G401 (cell line): Measurements from ENCODE around the gene MARCHF6. TPM values are rescaled to one million over a fixed set of nuclear protein-coding genes. Genes with fewer than 3 reads are reported as not detected.

Experiments
- DNase-seq: peaks from one replicate; pipeline ENCODE4 v3.0.0-alpha.2; 2015; ENCODE audit warnings: low spot score
- in situ Hi-C: cut with HindIII; loops from 2 replicates; pipeline ENCODE4 v1.10.0; 2016; ENCODE audit warnings: low sequenced_read_pairs, mixed read lengths
- total RNA-seq: library from RNA; depleted of rRNA; stranded (reverse); fragments of >200 nt; shearing (Covaris generic); gene quantifications from 2 replicates; pipeline ENCODE4 v1.2.3, GENCODE V29; 2014

MARCHF6 gene
- total RNA-seq, 1 experiment from 2014 or later: 40.8 TPM

DNA sequence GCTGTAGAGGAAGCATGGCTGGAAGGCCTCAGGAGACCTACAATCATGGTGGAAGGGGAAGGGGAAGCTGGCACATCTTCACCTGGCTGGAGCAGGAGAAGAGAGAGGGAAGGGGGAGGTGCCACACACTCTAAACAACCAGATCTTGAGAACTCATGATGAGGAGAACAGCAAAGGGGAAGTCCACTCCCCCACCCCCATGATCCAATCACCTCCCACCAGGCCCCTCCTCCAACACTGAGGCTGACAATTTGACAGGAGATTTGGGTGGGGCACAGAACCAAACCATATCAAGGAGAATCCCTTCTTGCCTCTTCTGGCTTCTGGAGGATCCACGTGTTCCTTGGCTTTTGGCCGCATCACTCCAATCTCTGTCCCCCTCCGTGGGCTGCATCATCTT, 32.7 kb upstream of the MARCHF6 start:
- in situ Hi-C loops: no loop called here
- no peak for DNase-seq

DNA sequence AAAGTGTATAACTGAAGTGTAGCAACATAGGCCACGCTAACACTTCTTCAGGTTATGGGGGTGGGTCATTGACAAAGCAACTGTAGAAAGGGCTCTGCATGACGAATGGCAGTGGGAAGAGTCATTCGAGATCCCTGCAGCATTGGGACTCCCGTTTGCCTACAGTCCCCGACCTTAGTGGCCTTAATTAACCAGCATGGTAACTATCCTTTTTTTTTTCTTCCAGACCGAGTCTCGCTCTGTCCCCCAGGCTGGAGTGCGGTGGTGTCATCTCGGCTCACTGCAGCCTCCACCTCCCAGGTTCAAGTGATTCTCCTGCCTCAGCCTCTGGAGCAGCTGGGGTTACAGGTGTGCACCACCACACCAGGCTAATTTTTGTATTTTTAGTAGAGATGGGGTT, 31.6 kb upstream of the MARCHF6 start:
- in situ Hi-C loops: no loop called here
- no peak for DNase-seq

DNA sequence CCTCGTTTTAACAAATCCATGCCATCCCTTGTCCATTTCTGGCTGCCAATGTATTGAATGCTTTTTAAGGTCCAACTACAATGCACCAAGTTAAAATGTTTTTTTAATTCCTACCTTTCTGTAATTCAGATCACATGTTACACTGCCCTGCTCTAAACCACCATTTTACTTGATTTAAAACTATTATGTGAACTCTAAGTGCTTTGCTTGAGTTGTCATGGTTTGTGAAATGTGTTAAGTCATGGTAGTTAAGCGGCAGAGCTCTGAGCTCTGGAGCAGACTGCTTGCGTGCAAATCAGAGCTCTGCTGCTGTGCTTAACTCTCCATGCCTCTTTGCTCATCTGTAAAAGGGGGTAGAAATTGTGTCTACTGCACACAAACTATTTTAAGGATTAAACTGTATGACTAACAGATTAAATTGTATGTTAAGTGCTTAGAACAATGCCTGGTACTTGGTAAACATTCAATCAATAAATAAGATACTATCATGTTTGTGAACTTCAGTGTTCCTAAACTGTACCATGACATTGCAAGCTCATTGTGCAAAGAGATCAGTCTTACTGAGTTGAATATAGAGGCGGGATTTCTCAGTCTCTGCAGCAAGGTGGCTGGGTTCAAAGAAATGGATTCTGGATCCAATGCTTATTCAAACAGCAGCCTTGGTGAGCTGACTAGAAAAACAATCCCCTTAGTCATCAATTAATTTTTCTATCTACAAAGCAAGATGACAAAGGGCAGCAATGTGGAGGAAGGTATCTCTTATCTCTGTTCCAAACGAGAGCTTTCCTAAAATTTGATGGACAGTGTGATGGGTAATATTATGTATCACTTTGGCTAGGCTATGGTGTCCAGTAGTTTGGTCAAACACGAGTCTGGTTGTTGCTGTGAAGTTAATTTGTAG, 29.7 kb upstream of the MARCHF6 start:
- DNase-seq: no peak
- in situ Hi-C loops: no loop called here

DNA sequence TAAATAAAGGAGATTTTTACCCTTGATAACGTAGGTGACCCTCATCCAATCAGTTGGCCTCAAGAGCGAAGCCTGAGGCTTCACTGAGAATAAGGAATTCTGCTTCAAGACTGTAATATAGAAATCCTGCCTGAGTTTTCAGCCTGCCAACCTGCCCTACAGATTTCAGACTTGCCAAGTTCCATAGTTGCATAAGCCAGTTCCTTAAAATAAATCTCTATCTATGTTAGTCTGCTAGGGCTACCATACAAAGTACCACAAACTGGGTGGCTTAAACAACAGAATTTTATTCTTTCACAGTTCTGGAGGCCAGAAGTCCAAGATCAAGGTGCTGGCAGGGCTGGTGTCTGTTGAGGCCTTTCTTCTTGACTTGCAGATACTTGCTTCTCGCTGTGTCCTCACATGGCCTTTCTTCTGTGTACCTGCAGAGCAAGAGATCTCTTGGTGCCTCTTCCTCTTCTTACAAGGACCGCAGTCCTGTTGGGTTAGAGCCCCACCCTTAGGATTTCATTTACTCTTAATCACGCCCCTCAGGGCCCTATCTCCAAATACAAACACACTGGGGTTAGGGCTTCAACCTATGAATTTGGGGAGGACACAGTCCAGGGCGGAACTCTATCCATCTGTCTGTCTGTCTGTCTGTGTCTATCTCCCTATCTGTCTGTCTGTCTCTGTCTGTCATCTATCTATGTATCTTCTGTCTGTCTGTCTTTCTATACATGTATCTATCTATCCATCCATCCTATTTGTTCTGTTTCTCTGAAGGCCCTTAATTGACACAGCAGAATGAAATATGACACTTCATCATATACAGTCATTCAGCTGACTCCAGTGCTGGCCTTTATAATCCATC, 28.8 kb upstream of the MARCHF6 start:
- DNase-seq: no peak
- in situ Hi-C loops: no loop called here

DNA sequence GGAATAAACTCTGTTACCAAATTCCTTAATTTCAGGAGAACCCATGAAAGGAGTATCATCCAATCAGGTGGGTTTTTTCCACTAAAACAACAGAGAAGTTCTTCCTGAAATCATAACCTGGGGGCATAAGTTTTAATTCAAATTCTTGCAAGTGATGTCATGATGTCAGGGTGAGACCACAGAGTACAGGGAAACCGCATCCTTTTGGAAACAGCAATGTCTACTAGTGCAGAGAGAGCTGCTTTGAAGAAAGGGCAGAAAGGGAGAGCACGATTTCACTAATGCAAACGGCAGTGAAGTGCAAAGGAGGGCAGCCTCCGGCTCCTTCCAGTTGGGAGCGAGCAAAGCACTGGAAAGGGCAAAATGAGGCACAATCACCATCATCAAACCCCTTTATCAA, 25.2 kb upstream of the MARCHF6 start:
- no peak for DNase-seq
- in situ Hi-C loops: no loop called here

DNA sequence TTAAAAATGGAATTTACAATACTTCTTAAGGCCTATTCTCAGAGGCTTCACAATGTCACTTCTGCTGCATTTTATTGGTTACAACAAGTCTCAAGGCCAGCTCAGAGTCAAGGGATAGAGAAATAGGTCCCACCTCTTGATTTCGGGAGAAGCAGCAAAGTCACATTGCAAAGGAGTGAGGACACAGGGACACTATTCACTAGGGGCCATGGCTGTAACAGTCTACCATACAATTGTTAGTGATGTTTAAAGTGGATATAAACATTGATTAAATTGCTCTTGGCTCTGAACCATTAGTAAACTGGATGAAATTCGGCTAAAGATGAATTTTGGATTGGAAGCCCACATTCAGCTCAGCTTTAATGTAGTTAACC, 24.1 kb upstream of the MARCHF6 start:
- in situ Hi-C loops: no loop called here
- DNase-seq: no peak

DNA sequence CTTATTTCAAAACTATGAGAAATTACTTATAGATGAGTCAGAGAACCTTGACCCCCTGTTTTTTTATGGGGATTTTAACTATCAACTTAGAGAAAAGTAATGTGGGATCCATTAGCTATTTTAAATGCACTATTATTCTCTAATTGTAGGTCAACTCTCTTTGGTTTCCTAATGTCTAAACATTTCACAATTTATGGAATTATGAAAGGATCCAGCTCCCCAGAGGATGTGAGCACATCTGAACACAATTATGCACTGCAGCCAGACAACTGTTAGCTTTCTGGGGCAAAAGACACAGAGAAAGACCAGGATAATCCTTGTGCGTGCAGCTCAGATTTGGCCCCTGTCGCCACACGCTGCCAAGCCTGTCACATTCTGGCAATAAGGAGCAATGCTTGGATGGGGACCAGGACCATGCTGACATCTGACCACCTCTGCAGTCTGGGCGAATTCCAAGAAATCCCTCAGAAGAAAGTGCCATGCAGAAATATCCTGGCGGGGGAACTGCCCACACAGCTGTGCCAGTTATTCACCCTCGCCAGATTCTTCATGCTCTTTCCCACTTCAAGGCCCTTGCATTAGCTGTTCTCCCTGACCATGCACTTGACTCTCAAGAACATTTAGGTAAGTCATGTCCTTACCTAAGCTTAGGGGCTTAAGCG, 23.5 kb upstream of the MARCHF6 start:
- no peak for DNase-seq

DNA sequence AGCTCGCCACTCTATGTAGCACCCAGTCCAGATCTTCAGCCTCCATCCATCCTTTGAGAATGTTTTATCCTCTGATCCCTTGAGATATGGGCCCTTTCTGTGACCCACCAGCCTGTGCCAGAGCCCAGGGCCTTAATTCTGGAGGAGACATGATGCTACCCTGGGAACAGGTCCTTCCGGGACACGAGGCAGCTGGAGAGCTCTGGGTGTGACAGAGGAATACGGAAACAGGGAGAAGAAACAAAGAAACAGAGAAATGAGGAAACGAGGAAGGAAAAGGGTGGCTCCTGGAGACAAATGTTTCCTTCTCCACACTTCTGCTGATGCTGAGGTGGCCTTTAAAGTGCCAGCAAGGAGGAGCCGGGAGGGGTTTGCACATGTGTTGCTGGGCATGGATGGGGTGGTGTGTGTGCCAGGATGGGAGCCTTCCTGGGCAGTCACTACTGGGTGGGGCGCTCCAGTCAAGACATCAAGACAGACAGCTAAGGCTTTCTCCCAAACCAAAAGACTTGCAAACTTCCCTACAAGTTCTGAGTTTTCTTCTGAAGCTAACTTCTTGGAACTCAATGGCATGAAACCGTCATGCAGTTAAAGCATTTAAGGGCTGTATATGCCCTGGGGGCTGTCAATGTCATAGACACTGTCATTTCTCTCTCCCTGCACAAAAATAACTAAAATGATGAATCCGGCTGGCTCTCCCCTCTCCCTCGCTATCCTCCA, 22.8 kb upstream of the MARCHF6 start:
- DNase-seq: no peak
- in situ Hi-C loops: no loop called here

More for the DNA sequence above, 23.5 kb upstream of the MARCHF6 start:
- in situ Hi-C loops: no loop called here

DNA sequence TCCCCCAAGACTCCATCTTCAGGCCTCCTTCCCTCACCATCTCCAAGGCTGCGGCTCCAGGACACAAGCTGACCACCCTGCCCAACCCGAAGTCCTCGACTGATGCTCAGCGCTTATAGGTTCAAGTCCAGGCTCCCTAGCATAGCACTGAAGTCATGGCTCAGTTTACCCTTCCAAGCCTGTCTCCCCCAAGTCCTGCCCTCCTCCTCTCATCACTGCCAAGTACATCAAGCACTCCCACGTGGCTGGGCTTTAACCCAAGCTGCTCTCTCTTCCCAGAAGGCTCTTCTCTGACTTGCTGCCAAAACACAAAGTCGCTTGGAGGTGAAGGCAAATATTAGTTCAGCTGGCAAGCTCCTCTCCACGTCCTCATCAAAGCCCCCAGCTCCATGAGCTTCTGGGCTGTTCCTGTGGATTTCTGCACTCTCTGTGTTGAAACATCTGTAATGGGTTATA, 22.1 kb upstream of the MARCHF6 start:
- peak; percentile 47 for DNase-seq
- in situ Hi-C loops: no loop called here

DNA sequence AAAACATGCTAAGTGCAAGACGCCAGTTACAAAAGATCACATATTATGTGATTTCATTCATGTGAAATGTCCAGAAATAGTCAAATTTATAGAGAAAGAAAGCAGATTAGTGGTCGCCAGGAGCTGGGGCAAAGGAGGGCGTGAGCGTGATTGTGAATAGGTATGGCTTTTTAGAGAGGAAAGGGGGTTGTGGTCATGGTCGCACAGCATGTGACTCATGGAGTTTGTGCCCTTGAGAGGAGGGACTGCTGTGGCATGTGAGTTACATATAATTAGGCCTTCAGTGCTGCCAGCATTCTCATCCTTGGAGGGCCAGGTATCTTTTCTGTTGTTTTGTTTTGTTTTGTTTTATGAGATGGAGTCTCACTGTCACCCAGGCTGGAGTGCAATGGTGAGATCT, 21.2 kb upstream of the MARCHF6 start:
- DNase-seq: no peak
- in situ Hi-C loops: no loop called here

DNA sequence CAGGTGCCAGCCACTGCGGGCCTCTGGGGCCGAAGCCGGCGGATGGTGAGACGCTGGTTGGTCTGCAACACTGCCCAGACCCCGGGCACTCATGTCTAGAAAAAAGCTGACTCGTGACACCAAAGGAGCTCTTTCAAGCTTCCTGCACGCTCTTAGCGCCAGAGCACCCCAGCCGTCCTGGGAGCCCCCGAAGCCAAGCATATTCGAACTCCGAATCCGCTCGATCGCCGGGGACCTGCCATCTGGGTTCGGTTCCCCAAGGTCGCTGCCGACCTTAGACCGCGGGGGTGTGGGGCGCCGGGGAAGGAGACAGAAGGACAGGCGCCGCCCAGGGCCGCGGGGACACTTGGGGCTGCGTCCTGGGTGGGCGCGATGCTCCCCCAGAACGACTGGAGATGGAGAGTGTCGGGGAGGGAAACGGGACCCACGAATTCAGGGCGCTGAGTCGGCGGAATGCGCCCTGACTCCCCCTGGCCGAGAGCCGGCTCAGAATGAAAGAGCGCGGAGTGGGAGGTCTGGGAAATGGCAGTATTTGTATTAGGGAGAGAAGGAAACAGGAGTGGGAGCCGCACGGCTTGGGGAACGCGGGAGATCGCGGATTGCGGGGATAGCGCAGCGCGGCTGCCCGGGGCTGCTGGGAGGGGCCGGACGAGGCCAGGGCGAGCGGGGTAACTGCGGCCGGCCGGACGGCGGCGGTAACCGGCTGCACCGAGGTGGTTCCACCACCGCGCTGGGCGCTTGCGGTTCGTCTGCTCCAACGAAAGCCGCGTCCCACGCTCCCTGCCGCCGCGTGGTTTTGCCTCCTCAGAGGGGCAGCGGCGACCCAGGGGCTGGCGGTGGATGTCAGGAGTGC, 20.1 kb upstream of the MARCHF6 start:
- in situ Hi-C loops: no loop called here
- peak; percentile 44 for DNase-seq

DNA sequence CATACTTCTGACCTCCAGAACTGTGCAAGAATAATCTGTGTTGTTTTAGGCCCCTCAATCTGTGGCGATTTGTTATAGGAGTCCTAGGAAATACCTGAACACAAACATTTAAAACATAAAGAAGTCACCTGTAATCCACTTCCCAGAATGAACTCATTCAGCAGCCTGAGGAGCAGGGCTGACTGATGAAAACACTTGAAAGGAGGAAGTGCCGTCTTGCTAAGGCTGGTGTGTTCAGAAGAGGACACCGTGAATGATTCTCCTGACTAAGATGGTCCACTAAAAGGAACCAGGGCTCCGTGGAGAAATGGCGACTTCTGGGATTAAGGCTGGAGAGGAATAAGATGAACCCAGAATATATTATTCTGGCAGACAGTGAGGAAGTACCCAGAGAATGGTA, 18.7 kb upstream of the MARCHF6 start:
- no peak for DNase-seq

DNA sequence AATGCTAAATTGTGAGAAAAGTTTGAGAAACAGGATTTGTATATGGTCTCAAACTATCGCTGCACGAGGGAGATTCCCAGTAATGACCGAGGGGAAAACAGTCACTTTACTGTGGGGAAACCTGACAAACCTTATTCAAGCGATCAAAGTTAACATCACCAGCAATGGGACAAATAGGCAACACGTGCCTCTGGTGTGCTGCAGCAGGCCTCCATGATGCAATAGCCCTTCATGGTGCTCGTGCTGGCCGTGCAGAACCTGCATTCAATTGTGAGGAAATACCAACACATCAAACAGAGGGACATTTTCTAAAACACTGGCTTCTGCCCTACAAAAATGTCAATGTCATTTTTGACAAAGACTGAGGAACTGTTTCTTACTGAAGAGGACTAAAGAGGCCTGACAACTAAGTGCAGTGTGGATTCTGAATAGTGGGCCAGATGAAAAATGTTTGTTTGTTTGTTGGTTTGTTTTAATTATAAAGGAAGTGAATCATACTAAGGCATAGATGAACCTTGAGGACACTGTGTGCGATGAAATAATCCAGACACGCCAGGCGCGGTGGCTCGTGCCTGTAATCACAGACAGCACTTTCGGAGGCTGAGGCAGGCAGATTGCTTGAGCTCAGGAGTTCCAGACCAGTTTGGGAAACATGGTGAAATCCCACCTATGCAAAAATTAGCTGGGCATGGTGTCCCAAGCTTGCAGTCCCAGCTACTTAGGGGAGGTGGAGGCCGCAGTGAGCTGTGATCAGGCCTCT, 17.6 kb upstream of the MARCHF6 start:
- in situ Hi-C loops: no loop called here
- DNase-seq: no peak

More for the DNA sequence above, 18.7 kb upstream of the MARCHF6 start:
- in situ Hi-C loops: no loop called here

DNA sequence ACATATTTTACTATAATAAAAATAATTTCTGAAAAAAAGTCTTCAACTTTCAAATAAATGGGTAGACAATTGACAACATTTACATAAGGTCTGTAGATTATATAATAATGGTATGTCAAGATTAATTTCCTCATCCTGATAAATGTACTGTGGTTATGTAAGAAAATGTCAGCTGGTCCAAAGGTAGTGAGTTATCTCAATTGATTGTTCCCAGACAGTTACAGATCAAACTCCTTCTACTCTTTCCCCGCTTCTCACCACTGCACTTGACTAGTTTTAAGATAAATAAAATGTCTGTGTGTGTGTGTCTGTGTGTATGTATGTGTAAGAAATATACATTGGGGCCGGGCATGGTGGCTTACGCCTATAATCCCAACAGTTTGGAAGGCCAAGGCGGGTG, 16.4 kb upstream of the MARCHF6 start:
- DNase-seq: no peak
- in situ Hi-C loops: no loop called here

DNA sequence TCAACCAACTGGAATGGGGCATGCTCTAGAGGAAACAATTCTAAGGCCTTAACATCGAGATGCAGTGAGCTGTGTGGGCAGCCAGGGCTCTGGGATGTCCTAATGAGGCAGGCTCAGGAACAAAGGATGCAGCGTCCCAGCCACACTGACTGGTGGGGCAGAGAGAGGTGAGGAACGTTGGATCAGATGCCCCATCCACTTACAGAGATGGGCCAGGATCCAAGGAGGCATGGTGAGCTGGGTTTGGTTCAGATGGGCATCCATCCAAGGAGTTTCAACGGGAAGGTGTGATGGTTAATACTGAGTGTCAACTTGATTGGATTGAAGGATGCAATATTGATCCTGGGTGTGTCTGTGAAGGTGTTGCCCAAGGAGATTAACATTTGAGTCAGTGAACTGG, 15.5 kb upstream of the MARCHF6 start:
- no peak for DNase-seq
- in situ Hi-C loops: no loop called here

DNA sequence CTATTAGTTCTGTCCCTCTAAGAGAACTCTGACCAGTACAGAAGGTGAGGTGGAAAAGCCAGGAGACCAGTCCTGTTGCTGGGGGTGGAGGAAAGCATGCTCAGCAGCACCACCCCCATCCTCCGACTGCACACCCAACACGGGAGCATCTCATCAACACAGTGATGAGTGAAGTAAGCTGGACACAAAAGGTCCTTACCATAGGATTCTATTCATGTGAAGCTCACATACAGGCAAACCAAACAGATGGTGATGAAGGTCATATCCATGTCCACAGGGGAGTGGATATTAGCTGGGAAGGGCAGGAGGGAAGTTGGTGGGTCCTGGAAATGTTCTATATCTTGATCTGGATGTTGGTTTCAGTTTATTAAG, 14.8 kb upstream of the MARCHF6 start:
- in situ Hi-C loops: no loop called here
- no peak for DNase-seq

DNA sequence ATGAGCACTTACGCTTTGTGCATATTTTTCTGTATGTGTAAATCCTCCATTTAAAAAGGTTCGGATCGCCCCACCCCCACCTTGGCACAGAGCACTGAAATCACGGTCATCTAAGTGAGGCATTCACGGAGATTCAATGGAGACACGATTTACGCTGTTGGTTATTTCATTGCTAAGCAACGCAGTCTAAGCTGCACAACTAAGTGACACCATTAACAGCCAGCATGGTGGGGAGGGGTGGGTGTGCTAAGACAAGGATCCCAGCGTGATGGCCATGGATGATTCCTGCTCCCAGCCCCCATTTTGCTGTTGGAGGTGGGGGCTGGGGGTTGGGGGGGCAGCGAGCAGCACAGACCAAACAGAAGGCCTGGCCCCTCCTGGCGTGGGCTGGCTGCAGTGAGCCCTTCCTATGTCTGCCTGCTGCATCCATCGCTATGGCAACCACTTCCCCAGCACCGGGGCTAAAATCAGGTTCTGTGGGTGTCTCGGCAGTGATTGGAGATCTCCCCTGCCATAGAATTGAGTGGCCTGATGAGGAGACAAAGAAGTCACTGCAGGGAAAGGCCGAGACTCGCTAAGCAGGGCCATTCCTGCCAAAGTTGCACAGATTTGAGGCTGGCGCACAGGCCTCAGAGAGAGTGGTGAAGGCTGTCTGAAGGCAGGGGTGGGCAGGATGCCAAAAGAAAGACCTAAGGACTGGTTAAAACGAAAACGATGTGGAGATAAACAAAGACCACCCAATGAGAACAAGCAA, 14.3 kb upstream of the MARCHF6 start:
- in situ Hi-C loops: no loop called here
- peak; percentile 66 for DNase-seq
